Measurements from ENCODE around the gene TBC1D2. TPM values are rescaled to one million over a fixed set of nuclear protein-coding genes. Genes with fewer than 3 reads are reported as not detected.

The TBC1D2 gene
- total and polyA plus RNA-seq, 2 of the 13 experiments (the other 11 are each of a cell fraction or from before 2014, with no cell fraction given), result 2.0 to 2.8 TPM

GRCh38 chr9:98255578-98256296, at the start of gene TBC1D2 (continued):
- TF ChIP-seq HIC2 (CRISPR knock-in tag; IDR thresholded peaks at IDR 0.05; ENCODE audit: low read depth), result peak; percentile 56; the same call in 1 of the 2 replicates
- TF ChIP-seq PCBP2 (optimal IDR thresholded peaks at IDR 0.05; ENCODE audit: low read depth, low read length, poor library complexity, severe bottlenecking), result no peak
- no peak for TF ChIP-seq SAFB2 (CRISPR knock-in tag; IDR thresholded peaks at IDR 0.05; ENCODE audit: borderline replicate concordance, low read depth)

GRCh38 chr9:98304381-98304780, 48.9 kb upstream of the TBC1D2 start:
- no peak for FAIRE-seq
- Histone ChIP-seq H3K4me1 (ENCODE audit: insufficient read depth, low read length) (no peaks in the 10 kb centered on the region), H4K20me1 (ENCODE audit: insufficient read depth, low read length) (no peaks in the 10 kb centered on the region), H3K27ac (ENCODE audit: extremely low read length, insufficient read depth, low read length) (no peak overlapping the region), H3K4me3 (replicated peaks in 1 of 3; ENCODE audit: insufficient read depth in 1 of 3, low read depth in 2 of 3, low read length in 3 of 3) (no peak overlapping the region), H2AFZ (ENCODE audit: low read length) (no peak overlapping the region), H3K27me3 (ENCODE audit: control insufficient read depth in 1 of 2, insufficient read depth in 2 of 2, low read length in 2 of 2) (peaks cover 0 to 12% of the 10 kb centered on the region in 2 experiments; a peak in 3 of 5 replicates), H3K9me3 (ENCODE audit: low read length) (no peaks in the 10 kb centered on the region), H3K4me2 (ENCODE audit: low read depth, low read length) (no peak overlapping the region), H3K9ac (ENCODE audit: insufficient read depth, low read depth, low read length) (no peak overlapping the region), H3K36me3 (replicated peaks in 1 of 2; ENCODE audit: control insufficient read depth in 1 of 2, insufficient read depth in 2 of 2, low read length in 2 of 2) (no peaks in the 10 kb centered on the region), H3K79me2 (ENCODE audit: insufficient read depth, low read length) (no peaks in the 10 kb centered on the region)
- WGBS (ENCODE audit: low lambda C conversion rate), result 38% methylated on average over 4 of the region's 4 CpGs
- ATAC-seq, result no peak
- intact Hi-C loops (cut with micrococcal nuclease; ENCODE audit: unreplicated experiment) (no loop called here), in situ Hi-C loops (cut with HindIII; ENCODE audit: extremely low pct_ligation_motif_present, low pct_unique_long_range_greater_than_20kb) (no loop called here)
- TF ChIP-seq ZBTB46 (CRISPR knock-in tag; IDR thresholded peaks at IDR 0.05; ENCODE audit: borderline replicate concordance) (no peak), HMG20B (CRISPR knock-in tag; conservative IDR thresholded peaks at IDR 0.05) (no peak)
- DNase-seq (ENCODE audit: low spot score), result no peak
- CTCF ChIA-PET (ENCODE audit: low intra/inter-chr PET ratio, low total read pairs), result no interaction called here
- no TSS peak for BruUV-seq (replicated peaks)
- POLR2A ChIA-PET, result no interaction called here

Data from HepG2 (cell line).